ENCODE data around the gene LHX6.

Gene LHX6

GRCh38 chr9:122191584-122191983 is 37.2 kb downstream of the LHX6 start:
- DNase-seq (ENCODE audit: low read depth in 2 of 2): no peak

- DNase-seq (ENCODE audit: low read depth in 2 of 2): no peak
Measured at GRCh38 chr9:122190597-122191381, 38.0 kb downstream of the LHX6 start.

GRCh38 chr9:122188369-122188768 is 40.4 kb downstream of the LHX6 start:
- no peak for DNase-seq (ENCODE audit: low read depth in 2 of 2)

GRCh38 chr9:122186777-122187470 is 41.8 kb downstream of the LHX6 start:
- DNase-seq (ENCODE audit: low read depth in 2 of 2): no peak

DNA sequence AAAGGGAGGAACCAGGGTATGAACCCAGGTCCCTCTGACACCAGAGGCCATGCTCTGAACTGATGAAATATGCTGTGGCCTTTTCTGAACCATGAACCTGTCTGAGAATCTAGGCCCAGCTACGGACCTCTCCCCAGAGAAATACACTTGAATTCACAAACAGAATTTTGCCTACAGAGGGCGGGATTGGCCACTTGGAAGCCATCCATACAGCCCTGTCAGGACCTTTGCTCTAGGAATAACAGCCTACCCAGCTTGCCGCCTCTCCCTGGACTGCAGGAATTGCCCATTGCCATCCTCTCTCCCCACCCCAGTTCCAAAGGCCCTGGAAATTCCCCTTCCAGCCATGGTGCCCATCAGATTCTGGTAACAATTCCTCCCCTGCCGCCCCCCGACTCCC is 42.5 kb downstream of the LHX6 start:
- DNase-seq (ENCODE audit: low read depth in 2 of 2): no peak

DNA sequence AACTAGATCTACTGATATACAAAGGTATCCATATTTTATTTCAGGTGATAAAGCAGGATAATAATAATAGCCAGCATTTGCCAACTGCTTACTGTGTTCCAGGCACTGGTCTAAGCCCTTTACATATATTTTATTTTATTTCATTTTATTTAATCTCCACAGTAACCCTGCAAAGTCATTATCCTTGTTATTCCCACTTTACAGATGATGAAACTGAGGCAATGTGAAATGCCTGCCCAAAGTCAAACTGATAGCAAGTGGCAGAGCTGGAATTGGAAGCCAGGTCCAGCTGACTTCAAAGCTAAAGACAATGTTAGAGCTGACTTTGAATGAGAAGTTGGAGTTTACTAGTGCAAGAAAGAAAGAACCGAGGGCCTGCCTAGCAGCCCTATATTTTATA is 44.2 kb downstream of the LHX6 start:
- no peak for DNase-seq (ENCODE audit: low read depth in 2 of 2)

DNA sequence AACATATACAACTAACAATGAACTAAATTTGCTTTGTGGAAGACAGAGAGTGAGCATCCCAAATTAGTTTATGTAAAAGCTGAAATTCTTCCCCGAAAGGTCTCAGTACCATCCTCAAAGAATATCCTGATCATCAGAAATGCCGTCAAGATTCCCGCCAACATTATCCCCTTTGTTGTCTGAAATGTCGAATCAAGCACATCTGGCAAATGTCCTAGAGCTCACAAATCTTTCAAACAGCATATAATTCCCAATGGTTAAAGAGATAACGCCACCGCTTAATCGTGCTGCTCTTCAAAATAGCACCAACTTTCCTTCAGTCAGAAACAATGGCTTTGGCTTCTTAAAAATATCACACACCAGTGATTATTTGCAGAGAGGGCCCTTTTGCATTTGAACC is 45.3 kb downstream of the LHX6 start:
- no peak for DNase-seq (ENCODE audit: low read depth in 2 of 2)

DNA sequence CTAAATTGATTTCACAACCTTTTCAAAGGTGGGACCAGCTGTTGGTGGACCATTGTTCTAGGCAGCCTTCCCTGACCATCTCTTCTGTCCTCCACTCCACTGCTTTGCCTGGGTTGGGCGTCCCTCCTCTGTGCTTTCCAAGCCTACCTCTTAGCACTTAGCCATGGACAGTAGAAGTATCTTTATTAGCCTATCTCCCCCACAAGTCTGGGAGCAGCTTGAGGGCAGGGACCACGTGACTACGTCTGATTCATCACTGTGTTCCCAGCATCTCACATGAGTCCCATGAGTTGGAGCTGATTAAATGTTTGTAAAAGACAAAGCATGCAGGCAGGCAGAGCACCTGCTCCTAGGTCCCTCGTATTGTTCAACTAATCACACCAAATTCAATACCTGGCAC is 48.1 kb downstream of the LHX6 start:
- peak in 1 of 2 experiments; percentile 29 for DNase-seq (ENCODE audit: low read depth in 2 of 2)

DNA sequence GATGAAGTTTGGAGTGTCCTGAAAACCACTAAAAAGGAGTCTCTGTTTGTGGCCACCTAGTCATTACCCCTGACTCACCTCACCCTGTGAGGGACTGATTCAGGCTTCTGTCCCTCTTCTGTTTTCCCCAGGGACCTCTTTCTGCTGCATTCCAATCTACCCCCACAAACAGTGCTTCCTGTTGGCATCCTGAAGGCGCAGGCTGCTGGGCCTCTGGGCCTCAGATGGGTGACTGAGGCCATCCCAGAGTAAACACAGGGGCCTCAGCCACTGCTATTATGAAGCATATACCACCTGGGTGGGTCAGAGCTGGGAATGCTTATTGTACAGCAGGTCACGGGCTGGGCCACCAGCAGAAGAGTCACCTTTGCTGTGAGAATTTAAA is 49.1 kb downstream of the LHX6 start:
- no peak for DNase-seq (ENCODE audit: low read depth in 2 of 2)

- no peak for DNase-seq (ENCODE audit: low read depth in 2 of 2)
Measured at GRCh38 chr9:122179054-122179689, 49.6 kb downstream of the LHX6 start.

GRCh38 chr9:122176916-122177315 is 51.8 kb downstream of the LHX6 start:
- no peak for DNase-seq (ENCODE audit: low read depth in 2 of 2)

DNA sequence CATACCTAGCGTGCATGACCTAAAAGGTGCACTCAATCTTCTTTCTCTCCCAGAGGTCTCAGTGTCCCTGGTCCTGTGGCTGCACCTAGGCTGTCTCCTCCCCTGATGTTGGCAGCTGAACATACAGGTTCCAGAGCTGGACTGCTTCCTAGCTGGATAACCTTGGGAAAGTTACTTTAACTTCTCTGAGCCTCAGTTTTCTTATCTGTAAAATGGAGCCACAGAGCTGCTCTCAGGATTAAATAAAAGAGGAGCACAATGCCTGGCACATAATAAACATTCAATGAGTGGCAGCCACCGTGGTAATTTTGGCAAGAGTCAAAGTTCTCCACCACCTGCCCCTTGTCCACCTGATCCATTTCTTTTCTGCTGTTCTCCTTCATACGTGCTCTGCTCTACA is 55.1 kb downstream of the LHX6 start:
- DNase-seq (ENCODE audit: low read depth in 2 of 2): no peak

DNA sequence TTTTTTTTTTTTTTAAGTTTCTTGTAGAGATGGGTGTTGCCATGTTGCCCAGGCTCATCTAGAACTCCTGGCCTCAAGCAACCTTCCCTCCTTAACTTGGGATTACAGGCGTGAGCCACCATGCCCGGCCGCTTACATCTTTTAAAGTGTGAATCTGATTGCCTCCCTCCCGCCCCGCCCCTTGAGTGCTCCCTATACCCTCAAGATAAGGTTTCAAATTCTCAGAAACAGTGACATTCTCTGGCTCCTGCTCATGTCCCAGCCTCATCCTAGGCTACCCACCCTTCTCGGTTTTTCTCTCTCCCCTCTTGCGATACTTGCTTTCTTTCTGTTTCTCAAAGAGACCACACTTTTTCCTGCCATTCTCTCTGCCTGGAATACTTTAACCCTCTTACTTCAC is 56.6 kb downstream of the LHX6 start:
- no peak for DNase-seq (ENCODE audit: low read depth in 2 of 2)

DNA sequence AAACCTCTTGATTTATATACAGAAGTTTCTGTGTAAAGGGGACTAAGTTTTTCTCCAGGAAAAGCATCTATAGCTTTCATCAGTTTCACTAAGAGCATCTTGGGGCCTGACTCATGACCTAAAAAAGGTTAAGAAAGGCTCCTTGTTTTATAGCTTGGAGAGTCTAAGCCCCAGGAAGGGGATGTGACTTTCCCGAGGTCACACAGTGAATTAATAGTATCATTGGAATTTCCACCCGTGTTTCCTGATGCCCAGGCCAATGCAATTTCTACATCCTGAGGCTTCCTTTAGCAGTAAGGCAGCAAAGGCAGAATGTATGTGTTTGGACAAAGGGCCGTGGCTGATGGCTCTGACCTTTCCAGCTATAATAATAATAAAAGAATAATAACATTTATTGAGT is 60.4 kb downstream of the LHX6 start:
- DNase-seq (ENCODE audit: low read depth in 2 of 2): peak in 1 of 2 experiments; percentile 1

- no peak for DNase-seq (ENCODE audit: low read depth in 2 of 2)
Measured at GRCh38 chr9:122164286-122164685, 64.5 kb downstream of the LHX6 start.

DNA sequence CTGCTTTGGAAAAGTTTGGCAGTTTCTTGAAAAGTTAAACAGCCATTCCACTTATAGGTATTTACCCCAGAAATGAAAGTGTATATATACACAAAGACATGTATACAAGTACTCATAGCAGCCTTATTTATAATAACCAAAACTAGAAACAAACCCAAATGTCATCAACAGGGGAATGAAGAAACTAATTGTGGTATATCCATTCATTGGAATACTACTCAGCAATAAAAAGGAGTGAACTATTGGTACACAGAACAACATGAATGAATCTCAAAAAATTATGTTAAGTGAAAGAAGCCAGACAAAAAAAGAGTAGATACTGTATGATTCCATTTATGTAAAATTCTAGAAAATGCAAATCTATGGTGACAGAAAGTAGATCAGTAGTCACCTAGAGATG is 66.3 kb downstream of the LHX6 start:
- DNase-seq (ENCODE audit: low read depth in 2 of 2): no peak

DNA sequence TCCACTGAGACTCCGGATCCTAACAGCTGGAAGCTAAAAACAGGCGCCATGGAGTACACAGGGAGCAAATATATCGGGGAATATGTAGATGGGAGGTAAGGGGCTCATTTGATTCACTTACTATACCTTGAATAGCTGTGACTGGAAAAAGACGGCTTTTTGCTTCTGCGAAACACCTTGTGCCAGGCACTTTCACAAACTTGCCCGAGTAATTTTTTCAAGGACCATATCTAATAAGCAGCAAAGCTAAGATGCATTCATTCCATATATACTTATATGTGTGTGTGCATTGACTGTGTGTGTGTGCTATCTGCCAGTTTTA is 68.9 kb downstream of the LHX6 start:
- no peak for DNase-seq (ENCODE audit: low read depth in 2 of 2)

DNA sequence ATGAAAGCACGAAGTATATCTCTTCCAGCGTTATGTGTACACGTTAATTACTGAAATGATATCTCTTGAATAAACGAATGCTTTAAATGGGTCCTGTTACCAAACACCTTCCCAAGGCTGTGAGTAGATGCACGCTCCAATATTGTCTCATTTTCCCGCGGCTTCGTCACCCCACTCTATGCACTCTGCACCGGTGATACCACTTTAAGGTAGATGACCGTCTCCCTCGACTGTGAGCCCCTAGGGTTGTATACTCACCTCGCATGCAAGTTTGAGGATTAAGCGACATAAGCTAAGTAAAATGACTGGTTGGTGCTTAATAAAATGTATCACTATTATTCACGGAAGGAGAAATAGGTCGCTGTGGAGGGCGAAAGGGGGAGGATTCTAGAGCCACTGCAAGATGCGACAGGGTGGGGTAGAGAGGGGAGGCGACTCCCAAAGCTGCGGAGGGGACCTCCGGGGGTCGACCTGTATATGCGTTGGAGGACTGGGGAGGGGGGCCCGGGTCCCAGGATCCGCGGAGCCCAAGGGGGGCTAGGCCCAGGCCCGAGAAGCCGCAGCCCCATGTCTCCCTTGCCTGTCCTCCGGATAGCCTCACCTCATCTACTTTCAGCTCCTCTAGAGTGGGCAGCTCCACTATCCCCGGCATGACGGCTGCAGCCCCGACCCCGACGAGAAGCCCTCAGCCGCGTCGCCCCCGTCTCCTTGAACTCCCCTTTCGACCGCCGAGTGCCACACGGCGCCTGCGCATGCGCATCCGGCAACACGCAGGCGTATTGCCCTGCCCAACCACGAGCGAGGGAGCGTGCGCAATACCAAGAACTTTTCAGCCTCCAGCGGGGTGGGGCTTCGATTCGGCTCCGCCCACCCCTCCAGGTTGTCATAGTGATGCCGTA is 69.5 kb downstream of the LHX6 start, which contains the start of the genes MORN5 and NDUFA8:
TSS of gene MORN5 (plus strand) at position 883 of the 899 bp plus-strand sequence. CDS start 65 bp downstream, outside the sequence.
TSS of gene NDUFA8 (minus strand) at position 754 of the 899 bp plus-strand sequence. CDS start at position 652, 102 bp downstream.
- peak; percentile 87 to 89 for DNase-seq (ENCODE audit: low read depth in 2 of 2)

GRCh38 chr9:122158202-122158601 is 70.6 kb downstream of the LHX6 start:
- peak in 1 of 2 experiments; percentile 5 for DNase-seq (ENCODE audit: low read depth in 2 of 2)

DNA sequence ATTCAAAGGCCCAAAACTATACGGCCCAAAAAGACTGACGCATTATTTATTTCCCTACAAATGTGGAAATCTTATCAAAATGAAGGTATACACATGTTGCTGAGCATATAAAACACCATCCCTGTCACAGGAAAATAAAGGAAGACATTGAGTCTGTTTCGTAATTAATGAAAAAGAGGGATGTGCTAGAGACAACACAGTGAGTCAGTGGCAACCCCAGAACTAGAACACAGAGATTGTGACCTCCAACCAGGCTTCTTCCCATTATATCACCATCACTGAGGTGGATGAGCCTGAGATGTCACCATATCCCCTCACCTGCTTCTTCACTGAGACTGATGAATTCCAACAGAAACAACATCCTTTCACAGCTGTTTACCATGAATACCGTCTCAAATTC is 73.0 kb downstream of the LHX6 start:
- no peak for DNase-seq (ENCODE audit: low read depth in 2 of 2)

All from fibroblast of skin of left quadriceps (primary cell).